ENCODE results near the gene ANKRD11. TPM values are rescaled to one million over a fixed set of nuclear protein-coding genes. Genes with fewer than 3 reads are reported as not detected.
"Not testable (repeated sequence)": the region's sequence is repeated elsewhere in the genome, so short reads cannot be mapped to it uniquely, and the experiment has no call there.

ANKRD11 gene
- polyA plus RNA-seq, 3 donors from 2014 or later, result 3.7 to 14.3 (median 8.5) TPM

GRCh38 chr16:89422905-89423630, 67.3 kb downstream of the ANKRD11 start:
- Mint-ChIP-seq H3K4me3 (peak overlapping the region; percentile 66 to 81 (median 75)), H3K27me3 (ENCODE audit: low read depth in 3 of 3) (peaks cover 9 to 29% (median 17%) of the 10 kb centered on the region in 3 donors), H3K9me3 (no peaks in the 10 kb centered on the region), H3K36me3 (peaks cover 0 to 18% (median 18%) of the 10 kb centered on the region in 3 donors), H3K4me1 (peaks cover 79 to 91% of the 10 kb centered on the region in 2 donors), H3K27ac (peak overlapping the region; percentile 78 to 92 (median 89))
- peak; percentile 89 to 90 (median 90) for DNase-seq

- Mint-ChIP-seq H3K4me1 (peaks cover 85 to 94% of the 10 kb centered on the region in 2 donors), H3K4me3 (peak overlapping the region; percentile 66 to 81 (median 75)), H3K27me3 (ENCODE audit: low read depth in 3 of 3) (peaks cover 9 to 29% (median 21%) of the 10 kb centered on the region in 3 donors), H3K27ac (peak overlapping the region; percentile 78 to 92 (median 89)), H3K36me3 (peaks cover 0 to 22% (median 20%) of the 10 kb centered on the region in 3 donors), H3K9me3 (no peaks in the 10 kb centered on the region)
- no peak for DNase-seq
Measured at GRCh38 chr16:89422527-89422904, 67.8 kb downstream of the ANKRD11 start.

GRCh38 chr16:89421300-89421699, 69.1 kb downstream of the ANKRD11 start:
- not testable (repeated sequence) for DNase-seq, H3K4me3 Mint-ChIP-seq, H3K9me3 Mint-ChIP-seq
- peaks cover 9 to 29% (median 24%) of the 10 kb centered on the region in 3 donors for H3K27me3 Mint-ChIP-seq (ENCODE audit: low read depth in 3 of 3)
- H3K27ac Mint-ChIP-seq, result peak overlapping the region in 1 of 6 donors; percentile 71
- peaks cover 83 to 92% of the 10 kb centered on the region in 2 donors for H3K4me1 Mint-ChIP-seq
- peaks cover 3 to 25% (median 17%) of the 10 kb centered on the region in 3 donors for H3K36me3 Mint-ChIP-seq

GRCh38 chr16:89420204-89420603, 70.2 kb downstream of the ANKRD11 start:
- H3K27ac Mint-ChIP-seq, result peak overlapping the region in 1 of 6 donors; percentile 26
- peaks cover 3 to 24% (median 17%) of the 10 kb centered on the region in 3 donors for H3K36me3 Mint-ChIP-seq
- no peaks in the 10 kb centered on the region for H3K9me3 Mint-ChIP-seq
- H3K27me3 Mint-ChIP-seq (ENCODE audit: low read depth in 3 of 3), result peaks cover 12 to 30% (median 22%) of the 10 kb centered on the region in 3 donors
- peaks cover 77 to 88% of the 10 kb centered on the region in 2 donors for H3K4me1 Mint-ChIP-seq
- no peak for DNase-seq
- H3K4me3 Mint-ChIP-seq, result peak overlapping the region in 4 of 5 donors; percentile 75 to 84 (median 82)

GRCh38 chr16:89418352-89418751, 72.0 kb downstream of the ANKRD11 start:
- H3K4me1 Mint-ChIP-seq, result peaks cover 68 to 80% of the 10 kb centered on the region in 2 donors
- H3K9me3 Mint-ChIP-seq, result no peaks in the 10 kb centered on the region
- peaks cover 12 to 22% (median 21%) of the 10 kb centered on the region in 3 donors for H3K27me3 Mint-ChIP-seq (ENCODE audit: low read depth in 3 of 3)
- no peak overlapping the region for H3K27ac Mint-ChIP-seq
- peak overlapping the region in 1 of 5 donors; percentile 71 for H3K4me3 Mint-ChIP-seq
- no peak for DNase-seq
- peaks cover 3 to 15% (median 12%) of the 10 kb centered on the region in 3 donors for H3K36me3 Mint-ChIP-seq

- H3K9me3 Mint-ChIP-seq, result no peaks in the 10 kb centered on the region
- no peak for DNase-seq
- H3K4me3 Mint-ChIP-seq, result peak overlapping the region in 2 of 5 donors; percentile 13 to 35
- peaks cover 10 to 17% (median 15%) of the 10 kb centered on the region in 3 donors for H3K27me3 Mint-ChIP-seq (ENCODE audit: low read depth in 3 of 3)
- no peak overlapping the region for H3K27ac Mint-ChIP-seq
- peaks cover 3 to 15% (median 12%) of the 10 kb centered on the region in 3 donors for H3K36me3 Mint-ChIP-seq
- peaks cover 67 to 79% of the 10 kb centered on the region in 2 donors for H3K4me1 Mint-ChIP-seq
Measured at GRCh38 chr16:89417352-89417751, 73.0 kb downstream of the ANKRD11 start.

- DNase-seq, result no peak
- peaks cover 3 to 15% (median 12%) of the 10 kb centered on the region in 3 donors for H3K36me3 Mint-ChIP-seq
- peaks cover 69 to 78% of the 10 kb centered on the region in 2 donors for H3K4me1 Mint-ChIP-seq
- H3K4me3 Mint-ChIP-seq, result peak overlapping the region in 1 of 5 donors; percentile 35
- H3K27ac Mint-ChIP-seq, result peak overlapping the region in 2 of 6 donors; percentile 7 to 16
- H3K9me3 Mint-ChIP-seq, result no peaks in the 10 kb centered on the region
- peaks cover 4 to 28% (median 19%) of the 10 kb centered on the region in 3 donors for H3K27me3 Mint-ChIP-seq (ENCODE audit: low read depth in 3 of 3)
Measured at GRCh38 chr16:89413811-89414585, 76.4 kb downstream of the ANKRD11 start.

GRCh38 chr16:89412811-89413210, 77.5 kb downstream of the ANKRD11 start:
- Mint-ChIP-seq H3K9me3 (no peaks in the 10 kb centered on the region), H3K4me1 (peaks cover 74 to 80% of the 10 kb centered on the region in 2 donors), H3K27ac (no peak overlapping the region), H3K4me3 (peak overlapping the region in 2 of 5 donors; percentile 13 to 50), H3K36me3 (peaks cover 3 to 9% (median 5%) of the 10 kb centered on the region in 3 donors), H3K27me3 (ENCODE audit: low read depth in 3 of 3) (peaks cover 4 to 29% (median 23%) of the 10 kb centered on the region in 3 donors)
- no peak for DNase-seq

GRCh38 chr16:89411335-89411850, 79.0 kb downstream of the ANKRD11 start:
- peak overlapping the region; percentile 51 to 75 (median 69) for H3K4me3 Mint-ChIP-seq
- H3K4me1 Mint-ChIP-seq, result peaks cover 76 to 81% of the 10 kb centered on the region in 2 donors
- DNase-seq, result no peak
- peaks cover 4 to 32% (median 27%) of the 10 kb centered on the region in 3 donors for H3K27me3 Mint-ChIP-seq (ENCODE audit: low read depth in 3 of 3)
- H3K36me3 Mint-ChIP-seq, result no peaks in the 10 kb centered on the region
- peak overlapping the region; percentile 70 to 91 (median 82) for H3K27ac Mint-ChIP-seq
- H3K9me3 Mint-ChIP-seq, result no peaks in the 10 kb centered on the region

- peaks cover 3 to 36% (median 27%) of the 10 kb centered on the region in 3 donors for H3K27me3 Mint-ChIP-seq (ENCODE audit: low read depth in 3 of 3)
- no peaks in the 10 kb centered on the region for H3K36me3 Mint-ChIP-seq
- DNase-seq, result peak; percentile 32 to 40 (median 37)
- peak overlapping the region; percentile 70 to 91 (median 82) for H3K27ac Mint-ChIP-seq
- peak overlapping the region; percentile 51 to 75 (median 69) for H3K4me3 Mint-ChIP-seq
- H3K9me3 Mint-ChIP-seq, result no peaks in the 10 kb centered on the region
- peaks cover 77 to 83% of the 10 kb centered on the region in 2 donors for H3K4me1 Mint-ChIP-seq
Measured at GRCh38 chr16:89410794-89411309, 79.5 kb downstream of the ANKRD11 start.

- Mint-ChIP-seq H3K36me3 (no peaks in the 10 kb centered on the region), H3K27ac (peak overlapping the region; percentile 70 to 91 (median 80))
Measured at GRCh38 chr16:89410322-89410721, 80.0 kb downstream of the ANKRD11 start.

GRCh38 chr16:89409161-89409711, 81.1 kb downstream of the ANKRD11 start:
- peak overlapping the region; percentile 70 to 95 (median 90) for H3K27ac Mint-ChIP-seq
- DNase-seq, result peak; percentile 87 to 89 (median 88)
- H3K27me3 Mint-ChIP-seq (ENCODE audit: low read depth in 3 of 3), result peaks cover 2 to 35% (median 23%) of the 10 kb centered on the region in 3 donors
- no peaks in the 10 kb centered on the region for H3K36me3 Mint-ChIP-seq
- H3K4me3 Mint-ChIP-seq, result peak overlapping the region; percentile 65 to 83 (median 80)
- no peaks in the 10 kb centered on the region for H3K9me3 Mint-ChIP-seq
- H3K4me1 Mint-ChIP-seq, result peaks cover 80 to 89% of the 10 kb centered on the region in 2 donors

More at GRCh38 chr16:89410322-89410721, 80.0 kb downstream of the ANKRD11 start:
- Mint-ChIP-seq H3K27me3 (ENCODE audit: low read depth in 3 of 3) (peaks cover 2 to 36% (median 25%) of the 10 kb centered on the region in 3 donors), H3K4me3 (peak overlapping the region; percentile 38 to 72 (median 50)), H3K9me3 (no peaks in the 10 kb centered on the region), H3K4me1 (peaks cover 79 to 85% of the 10 kb centered on the region in 2 donors)
- DNase-seq, result no peak

- Mint-ChIP-seq H3K4me1 (peaks cover 86 to 95% of the 10 kb centered on the region in 2 donors), H3K36me3 (no peaks in the 10 kb centered on the region), H3K27me3 (ENCODE audit: low read depth in 3 of 3) (peaks cover 2 to 32% (median 24%) of the 10 kb centered on the region in 3 donors), H3K4me3 (peak overlapping the region; percentile 65 to 83 (median 80)), H3K27ac (peak overlapping the region; percentile 70 to 95 (median 90)), H3K9me3 (no peaks in the 10 kb centered on the region)
- peak; percentile 27 to 32 (median 30) for DNase-seq
Measured at GRCh38 chr16:89408315-89408714, 82.0 kb downstream of the ANKRD11 start.
